GM18873 (cell line): ENCODE measurements around the gene UGT2B17.

Experiments
- ATAC-seq: cut with Tn5 transposase; IDR thresholded peaks from one replicate; pipeline ENCODE4 v1.9.1; 2021; ENCODE audit warnings: mild to moderate bottlenecking, moderate library complexity, moderate number of reproducible peaks; ENCODE audit not compliant: unreplicated experiment, low FRiP score

UGT2B17 gene

DNA sequence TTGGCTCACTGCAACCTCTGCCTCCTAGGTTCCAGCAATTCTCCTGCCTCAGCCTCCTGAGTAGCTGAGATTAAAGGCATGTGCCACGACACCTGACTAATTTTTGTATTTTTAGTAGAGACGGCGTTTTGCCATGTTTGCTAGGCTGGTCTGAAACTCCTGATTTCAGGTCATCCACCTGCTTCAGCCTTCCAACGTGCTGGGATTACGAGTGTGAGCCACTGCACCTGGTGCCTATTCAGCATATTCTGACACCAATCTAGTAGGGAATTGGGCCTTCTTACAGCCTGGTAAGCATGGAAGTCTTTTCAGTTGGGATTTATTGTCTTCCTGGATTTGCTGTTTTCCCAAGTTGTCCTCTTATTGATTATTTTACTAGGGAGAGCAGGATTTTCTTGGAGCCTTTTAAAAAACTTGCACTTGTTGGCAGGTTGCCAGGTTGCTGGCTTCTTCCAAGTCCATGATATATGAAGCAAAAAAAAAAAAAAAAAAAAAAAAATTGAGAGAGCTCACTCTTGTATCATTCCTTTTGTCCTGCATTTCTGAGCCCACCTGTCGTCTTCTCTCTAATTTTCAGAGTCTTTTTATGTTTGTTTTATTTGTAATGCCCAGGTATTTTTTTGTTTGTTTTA lies 85.2 kb downstream of the UGT2B17 start:
- ATAC-seq, result no peak

GRCh38 chr4:68489338-68489737 lies 86.8 kb downstream of the UGT2B17 start:
- no peak for ATAC-seq
